NCI-H2196 treated with DMSO at 0.1 percent for 48 hours (cell line): ENCODE data around the gene SAP25.

Experiments
- DNase-seq: peaks from one replicate; lab custom pipeline; 2025; ENCODE audit not compliant: unreplicated experiment; lab: John Stamatoyannopoulos, UW

Gene SAP25

DNA sequence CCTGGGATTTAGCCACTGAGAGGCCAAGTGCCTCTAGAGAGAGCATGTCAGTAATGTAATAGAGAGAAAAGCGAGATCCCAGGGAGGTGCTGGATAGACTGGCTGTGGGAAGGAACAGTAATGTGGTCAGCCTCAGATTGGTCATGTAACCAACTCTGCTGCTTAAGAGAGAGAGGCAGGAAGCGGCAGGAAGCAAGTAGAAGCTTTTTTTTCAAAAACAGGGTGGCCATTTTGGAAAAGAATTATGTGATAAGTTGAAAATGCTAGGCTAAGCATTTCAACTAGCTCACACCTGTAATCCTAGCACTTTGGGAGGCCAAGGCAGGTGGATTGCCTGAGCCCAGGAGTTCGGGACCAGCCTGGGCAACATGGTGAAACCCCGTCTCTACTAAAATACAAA lies 24.7 kb upstream of the SAP25 start:
- no peak for DNase-seq

DNA sequence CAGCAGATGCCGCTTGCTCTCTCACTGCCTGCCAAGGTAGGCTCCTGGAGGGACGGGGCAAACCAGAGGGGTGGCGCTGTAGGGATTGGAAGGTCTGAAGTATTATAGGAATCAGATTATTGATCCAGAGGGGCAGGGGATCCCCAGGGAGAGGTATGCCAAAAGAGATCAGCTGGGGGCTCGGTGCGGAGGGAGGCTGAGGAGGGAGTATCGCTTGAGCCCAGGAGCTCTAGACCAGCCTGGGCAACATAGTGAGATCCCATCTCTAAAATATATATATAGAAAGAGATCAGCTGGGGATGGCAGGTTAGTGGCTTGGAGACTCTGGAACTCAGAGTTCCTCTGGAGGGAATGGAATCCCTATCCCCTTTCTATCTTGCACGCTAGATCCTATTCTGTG lies 21.5 kb upstream of the SAP25 start:
- DNase-seq, result no peak

DNA sequence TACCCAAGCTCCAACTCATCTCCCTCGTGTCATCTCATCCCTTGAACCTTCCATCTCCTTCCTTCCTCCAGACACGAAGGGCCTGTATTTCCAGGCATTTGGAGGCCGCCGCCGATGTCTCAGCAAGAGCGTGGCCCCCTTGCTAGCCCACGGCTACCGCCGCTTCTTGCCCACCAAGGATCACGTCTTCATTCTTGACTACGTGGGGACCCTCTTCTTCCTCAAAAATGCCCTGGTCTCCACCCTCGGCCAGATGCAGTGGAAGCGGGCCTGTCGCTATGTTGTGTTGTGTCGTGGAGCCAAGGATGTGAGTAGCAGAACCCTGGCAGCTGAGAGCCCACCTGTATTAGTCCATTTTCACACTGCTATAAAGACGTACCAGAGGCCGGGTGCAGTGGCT lies 17.9 kb upstream of the SAP25 start:
- no peak for DNase-seq

DNA sequence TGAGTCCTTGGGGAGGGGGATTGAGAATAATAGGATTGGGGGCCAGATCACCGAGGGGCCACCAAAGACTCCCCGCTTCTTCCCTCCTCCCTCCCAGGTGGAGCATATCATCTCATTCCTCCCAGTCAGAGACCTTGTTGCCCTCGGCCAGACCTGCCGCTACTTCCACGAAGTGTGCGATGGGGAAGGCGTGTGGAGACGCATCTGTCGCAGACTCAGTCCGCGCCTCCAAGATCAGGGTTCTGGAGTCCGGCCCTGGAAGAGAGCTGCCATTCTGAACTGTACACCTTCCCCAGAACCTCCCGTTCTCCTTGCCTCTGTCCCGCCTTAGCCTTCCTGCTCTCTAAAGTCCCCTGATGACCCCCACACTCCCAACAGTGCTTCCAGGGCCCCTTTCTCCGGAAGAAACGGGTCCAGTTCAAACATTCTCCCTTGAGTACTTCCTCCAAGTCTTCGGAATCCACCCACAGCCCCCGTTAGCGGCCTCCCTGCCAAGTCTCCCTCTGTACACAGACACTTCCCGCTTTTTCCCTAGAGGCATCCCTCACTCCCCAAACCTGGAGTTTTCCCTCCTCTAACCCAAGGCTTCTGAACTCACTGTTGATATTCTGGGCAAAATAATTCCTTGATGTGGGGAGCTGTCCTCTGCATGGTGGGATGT lies 16.5 kb upstream of the SAP25 start:
- DNase-seq, result no peak

DNA sequence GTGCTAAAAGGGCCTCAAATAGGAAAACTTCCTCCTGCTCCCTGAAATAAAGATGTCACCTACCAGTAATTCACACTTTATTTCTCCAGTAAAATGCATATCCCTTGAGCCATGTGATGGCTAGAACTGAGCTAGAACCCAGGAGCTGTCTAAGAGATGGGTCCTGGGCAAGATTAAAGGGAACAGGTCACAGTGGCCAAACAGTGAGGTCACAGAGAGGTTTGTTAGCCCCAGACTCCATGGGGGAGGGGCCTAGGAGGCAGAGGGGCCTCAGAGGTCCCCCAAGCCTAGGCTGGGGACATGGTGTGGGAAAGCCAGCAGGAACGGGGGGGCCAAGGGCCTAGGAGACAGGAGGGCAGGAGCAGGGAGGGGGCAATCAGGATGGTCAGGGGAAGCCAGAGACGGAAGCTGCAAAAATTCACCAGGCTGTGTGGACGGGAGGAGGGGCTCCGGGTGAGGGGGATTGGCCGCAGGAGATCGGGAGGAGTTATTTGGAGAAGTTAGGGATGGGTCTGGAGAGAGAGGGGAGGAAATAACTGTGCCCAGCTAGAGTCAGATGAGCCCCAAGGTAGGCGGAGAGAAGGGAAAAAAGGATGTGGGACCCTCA lies 15.7 kb upstream of the SAP25 start:
- no peak for DNase-seq

DNA sequence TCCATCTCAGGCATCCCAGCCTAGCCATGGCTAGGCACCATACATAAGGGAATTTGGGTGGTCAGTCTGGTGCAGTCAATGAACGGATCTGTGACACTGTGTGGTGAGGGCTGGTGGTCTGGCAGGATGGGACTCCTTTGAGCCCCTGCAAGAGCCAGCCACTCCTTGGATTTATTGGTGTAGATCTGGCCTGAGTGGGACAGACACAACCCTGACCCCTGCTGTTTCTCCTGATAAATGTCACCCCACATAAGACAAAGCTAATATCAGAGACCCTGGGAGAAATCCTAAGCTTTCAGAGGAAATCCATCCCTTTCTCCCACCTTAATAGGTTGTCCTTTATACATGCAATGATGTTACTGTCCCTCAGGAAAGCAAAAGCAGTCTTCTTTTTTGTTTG lies 14.7 kb upstream of the SAP25 start:
- no peak for DNase-seq

DNA sequence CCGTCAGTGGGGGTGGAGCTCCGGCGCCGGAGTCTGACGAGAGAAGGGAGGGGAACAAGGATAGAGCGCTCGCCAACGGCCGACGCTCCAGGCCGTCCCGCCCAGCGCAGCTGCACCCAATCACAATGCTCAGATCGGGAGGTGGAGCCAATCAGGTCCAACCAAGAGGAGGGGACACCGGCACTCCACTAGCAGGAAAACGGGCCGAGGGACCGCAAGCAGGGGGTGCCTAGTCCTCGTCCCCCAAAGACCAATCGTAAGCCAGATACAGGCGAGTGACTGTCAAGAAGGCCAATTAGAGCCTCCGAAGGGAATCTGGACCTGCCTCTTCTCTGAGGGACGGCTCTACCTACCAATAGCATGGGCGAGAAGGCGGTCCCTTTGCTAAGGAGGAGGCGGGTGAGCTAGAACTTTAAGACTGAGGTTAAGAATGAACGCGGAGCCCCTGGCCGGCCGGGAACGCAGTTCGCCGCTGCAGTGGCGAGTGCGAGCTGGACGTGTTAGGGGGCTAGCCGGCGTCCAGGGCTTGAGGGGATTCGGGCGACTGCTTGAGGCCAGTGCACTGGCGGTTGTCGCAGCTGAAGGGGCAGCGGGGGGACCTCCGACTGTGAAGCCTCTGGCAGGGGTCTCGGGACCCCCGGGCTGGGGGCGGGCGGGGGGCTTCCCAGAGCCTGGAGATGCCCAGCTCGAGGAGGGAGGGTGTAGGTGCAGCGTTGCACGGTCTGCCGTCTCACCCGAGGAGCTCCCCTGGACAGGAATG lies 12.7 kb upstream of the SAP25 start, which contains the start of gene FBXO24:
TSS of gene FBXO24 (plus strand) at position 63 of the 760 bp plus-strand sequence. CDS start at position 361, 298 bp downstream.
- peak; percentile 99 for DNase-seq

DNA sequence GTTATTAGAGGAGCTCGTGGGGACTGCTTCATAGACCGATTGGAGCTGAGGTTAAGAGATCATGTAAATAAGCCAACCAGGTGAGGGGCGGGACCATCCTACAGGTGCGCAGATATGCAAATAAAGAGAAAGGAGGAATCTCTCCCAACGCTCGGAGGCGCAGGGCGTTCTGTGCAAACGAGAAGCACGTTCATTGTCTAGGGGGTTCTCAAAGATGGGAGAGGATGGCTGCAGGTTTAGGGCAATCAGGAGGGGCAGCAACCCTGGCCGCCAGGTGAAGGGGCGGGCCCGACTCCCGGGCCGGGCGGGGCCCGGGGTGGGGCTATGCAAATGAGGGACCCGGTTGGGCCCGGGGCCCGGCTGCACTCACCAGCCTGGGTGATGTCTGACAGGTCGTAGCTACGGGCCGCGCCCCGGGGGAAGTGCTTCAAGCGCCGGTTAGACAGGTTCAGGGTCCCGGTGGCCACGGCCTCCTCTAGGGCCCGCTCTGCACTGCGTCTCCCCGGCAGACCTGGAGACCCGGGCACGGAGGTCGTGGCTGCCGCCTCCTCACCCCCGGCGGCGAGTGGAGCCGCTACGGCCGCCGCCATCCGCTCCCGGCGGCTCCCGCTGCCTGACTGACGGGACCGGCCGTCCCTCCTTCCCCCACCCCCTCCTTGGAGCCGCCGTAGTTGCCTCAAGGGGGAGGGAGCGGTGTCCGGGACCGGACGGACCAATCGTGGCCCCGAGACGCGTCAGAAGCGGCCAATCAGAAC lies 12.0 kb upstream of the SAP25 start, which contains the start of gene LRCH4:
TSS of gene LRCH4 (minus strand) at position 619 of the 755 bp plus-strand sequence. CDS start at position 590, 29 bp downstream.
- peak; percentile 36 for DNase-seq

DNA sequence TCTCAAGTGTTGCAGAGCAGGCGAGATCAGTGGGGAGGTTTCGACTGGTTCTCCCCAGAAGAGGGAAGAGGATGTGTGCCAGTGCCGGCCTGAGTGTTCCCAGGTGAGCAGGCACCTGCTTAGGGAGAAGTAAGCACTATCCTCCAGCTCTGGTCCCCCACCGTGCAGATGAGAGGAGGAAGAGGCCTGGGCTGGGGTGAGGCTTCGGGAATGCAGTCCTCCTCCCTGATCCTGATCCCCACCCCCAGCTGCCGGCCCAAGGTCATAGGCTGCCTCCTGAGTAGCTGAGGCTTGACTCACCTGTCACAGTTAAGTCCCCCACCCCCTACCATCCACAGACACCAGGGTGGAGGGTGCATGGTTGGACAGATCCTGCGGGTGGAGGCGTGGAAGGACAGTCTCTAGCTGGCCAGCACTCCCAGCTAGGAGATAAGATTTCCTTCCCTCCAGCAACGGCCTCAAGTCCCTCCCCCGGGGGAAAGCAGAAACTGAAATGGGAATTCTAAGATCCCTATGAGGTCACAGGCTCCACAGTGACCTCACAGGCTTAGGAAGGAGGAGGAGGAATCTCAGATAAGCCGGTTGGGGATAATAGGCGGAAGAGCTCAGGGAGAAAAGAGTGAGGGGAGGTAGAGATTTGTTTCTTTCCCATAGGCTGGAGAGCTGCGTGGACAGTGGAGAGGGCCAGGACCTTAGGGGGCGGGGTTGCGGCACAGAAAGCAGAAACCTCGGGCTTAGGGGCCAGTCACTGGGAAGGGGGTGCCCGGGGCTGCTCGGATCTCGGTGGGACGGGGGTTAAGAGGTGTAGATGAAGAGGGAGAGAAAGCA lies 11.2 kb upstream of the SAP25 start:
- peak; percentile 36 for DNase-seq

DNA sequence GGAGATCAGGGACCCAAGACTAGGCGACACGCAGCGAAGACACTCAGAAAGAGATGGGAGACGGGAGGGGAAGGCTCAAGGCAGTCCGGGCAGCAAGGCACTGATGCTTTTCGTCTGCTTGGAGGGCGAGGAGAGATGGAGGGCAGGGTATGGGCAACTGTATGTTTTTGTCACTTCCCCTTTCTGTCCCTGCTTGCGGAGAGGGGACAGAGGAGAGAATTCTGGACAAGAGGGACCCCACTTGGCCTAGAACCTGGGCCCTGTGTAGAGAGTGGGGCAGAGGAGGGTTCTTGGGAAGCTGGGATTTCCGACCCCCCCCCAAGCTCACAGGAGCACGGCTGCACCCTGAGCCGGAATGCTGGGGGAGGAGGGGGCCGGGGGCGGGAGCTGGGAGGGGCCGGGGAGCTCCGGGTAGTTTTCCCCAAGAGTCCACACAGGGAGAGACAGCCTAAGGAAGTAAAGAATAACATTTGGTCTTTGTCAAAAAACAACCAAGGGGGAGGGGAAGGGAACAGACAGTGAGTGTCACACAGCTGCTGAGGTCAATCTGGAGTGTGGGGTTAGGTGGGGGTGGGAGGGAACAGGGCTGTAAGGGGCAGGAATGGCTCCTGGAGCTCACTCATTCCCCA lies 10.5 kb upstream of the SAP25 start:
- DNase-seq, result no peak

DNA sequence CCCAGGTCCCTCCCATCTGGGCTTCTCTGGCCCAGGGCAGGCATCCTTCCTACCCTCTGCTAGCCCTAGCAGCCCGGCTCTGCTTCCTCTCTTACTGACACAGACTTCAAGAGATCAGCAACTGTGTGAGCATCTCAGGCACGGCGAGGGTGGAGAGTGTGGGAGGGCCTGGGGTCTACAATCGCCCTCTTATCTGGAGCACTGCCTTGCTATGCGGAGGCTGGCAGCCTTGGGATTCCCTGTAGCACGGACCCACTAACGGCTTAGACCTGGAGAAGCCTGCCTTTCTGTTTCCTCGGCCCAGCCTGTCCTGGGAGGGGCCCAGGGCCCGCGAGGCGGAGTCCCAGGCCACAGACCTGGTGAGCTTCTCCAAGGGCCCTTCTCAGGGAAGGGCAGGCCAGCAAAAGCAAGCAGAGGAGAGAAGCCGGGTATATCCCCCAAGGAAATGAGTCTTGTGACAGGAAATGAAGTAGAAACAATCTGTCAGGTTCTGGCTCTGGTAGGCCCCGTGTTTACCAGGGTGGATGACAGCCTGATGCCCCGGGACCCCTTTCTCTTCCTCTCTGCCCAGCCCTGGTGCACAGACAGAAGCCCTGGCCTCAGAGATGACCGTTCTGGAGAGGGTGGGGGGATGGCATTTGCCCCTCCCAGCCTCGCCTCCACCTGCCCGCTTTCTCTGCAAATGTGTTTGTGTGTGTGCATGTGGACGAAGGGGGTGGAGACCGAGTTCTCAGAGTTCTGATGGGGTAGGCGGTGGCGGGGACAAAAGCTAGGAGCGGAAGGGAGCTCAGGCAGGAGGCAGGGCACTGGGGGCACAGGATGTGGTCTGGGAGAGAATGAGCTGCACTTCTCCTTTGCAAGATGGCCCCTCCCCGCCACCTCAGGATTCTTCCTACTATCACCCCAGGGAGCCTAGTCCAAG lies 9.7 kb upstream of the SAP25 start:
- no peak for DNase-seq

DNA sequence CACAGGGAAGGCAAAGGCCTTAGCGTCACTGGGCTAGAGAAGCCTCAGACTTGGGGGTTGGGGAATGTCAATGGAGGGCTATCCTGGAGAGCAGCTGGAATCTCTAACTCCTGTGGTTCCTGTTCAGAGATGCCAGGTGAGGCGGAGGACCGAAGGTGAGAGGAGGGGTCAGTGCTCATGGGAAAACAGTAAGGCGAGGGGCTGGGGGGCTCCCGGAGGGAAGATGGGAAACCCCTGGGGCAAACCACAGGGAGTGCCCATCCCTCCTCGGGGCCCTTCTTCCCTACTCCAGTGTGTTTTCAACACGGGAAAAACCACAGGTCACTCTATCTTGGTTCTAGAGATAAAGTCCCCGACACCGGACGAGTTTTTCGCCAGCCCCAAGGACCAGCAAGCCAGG lies 8.9 kb upstream of the SAP25 start:
- no peak for DNase-seq

DNA sequence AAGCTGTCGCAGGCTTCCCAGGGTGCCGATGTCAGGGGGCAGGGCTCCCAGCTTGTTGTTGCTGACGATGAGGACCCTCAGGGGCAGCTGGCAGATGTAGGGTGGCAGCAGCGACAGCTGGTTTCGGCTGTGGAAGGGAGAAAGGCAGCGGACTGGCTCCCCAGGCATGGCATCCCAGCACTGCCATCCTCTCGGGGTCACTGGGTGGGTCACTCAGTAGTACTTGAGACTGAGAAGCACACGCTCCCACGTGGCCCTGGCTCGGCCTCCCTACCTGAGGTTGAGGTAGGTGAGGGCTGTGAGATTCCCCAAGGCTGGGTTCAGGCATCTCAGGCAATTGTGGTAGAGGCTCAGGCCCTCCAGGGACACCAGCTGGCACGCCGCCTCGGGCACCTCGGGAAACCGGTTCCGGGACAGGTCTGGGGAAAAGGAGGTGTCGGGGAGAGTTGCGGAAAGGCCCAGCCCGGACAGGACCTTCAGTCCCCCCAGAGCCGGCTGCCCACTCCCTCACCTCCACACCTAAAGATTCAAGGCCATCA lies 8.4 kb upstream of the SAP25 start:
- DNase-seq, result no peak

DNA sequence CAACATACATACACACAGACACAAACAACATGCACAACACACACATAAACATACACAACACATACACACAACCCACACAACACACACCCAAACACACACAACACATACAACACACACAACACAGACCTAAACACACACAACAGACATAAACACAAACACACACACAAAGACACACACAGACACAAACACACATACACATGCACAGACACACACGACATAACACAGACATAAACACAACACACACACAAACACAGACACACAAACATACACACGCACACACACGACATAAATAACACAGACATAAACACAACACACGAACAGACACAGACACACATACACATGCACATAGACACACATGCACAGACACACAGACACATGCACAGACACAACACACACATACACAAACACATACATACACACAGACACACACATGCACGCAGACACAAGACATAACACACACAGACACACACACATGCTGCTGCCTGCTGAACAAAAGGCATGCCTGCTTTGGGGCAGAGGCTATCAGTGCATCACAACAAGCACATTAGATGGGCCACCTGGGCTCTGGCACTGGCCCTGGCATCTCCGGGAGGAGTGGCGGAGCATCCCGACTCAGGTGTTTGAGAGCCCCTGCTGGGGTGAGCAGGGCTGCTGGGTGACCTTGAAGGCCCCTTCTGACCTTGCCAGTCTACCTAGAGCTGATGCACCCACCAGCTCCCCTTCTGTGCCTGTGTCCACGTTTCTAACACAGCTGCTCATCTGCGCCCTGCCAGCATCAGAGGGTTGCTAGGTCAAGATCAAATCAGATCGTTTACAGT lies 7.0 kb upstream of the SAP25 start:
- DNase-seq, result no peak

DNA sequence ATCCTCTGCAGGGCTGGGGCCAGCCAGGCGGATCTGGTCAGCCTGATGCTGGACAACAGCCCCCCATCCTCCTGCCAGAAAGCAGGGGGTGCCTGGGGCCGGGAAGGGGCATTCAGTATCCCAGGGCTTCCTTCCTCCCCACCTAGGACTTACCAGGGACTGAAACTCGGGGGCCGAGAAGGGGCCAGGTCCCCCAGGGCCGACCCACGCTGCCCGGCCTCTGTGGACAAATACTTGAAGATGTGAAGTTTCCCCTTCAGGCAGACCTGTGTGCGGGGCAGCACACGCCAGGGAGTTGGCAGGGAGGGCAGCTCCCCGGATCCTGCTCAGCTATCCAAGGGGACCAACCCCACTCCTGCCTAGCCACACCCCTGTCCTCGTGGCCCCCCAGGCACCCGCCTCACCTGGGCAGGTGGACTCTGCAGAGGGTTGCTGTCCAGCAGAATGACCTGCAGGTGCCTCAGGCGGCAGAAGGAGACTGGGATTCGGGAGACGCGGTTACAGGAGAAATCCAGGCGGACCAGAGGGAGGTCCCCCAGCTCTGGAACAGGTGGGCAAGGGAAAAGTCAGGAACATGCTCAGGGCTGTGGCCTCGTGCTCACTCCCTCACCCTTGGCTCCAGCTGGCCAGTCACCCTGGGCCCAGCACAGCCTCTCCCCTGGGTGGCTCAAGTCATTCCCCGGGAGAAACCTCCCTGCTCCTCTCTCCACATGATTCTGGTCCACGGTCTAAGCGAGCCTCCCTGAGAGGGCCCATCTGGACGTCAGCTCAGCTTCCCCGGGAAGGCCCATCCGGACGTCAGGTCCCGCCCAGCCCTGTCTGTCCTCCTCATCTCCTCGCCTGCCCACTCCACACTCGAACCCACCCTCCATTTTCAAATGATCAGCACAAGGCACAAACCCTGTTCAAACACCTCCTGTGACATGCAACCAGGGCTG lies 4.8 kb upstream of the SAP25 start:
- no peak for DNase-seq

DNA sequence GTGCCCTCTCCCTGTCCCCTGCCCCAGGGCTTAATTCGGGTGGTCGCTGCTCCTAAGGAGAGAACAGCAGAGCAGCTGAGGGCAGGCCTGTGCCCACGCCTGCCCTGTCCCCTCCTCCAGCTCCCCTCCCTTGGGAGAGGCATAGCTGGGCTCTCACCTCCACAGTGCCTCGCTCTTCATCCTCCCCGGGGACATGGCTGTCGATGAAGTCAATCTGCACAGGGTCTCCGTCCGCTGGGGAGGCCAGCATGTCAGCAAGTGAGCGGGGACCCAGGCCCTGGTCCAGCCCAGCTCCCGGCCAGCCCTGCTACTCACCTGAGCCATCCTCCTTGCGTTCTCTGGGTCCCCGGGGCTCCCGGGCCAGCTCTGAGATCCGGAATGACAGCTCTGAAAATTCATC lies 3.8 kb upstream of the SAP25 start:
- DNase-seq, result no peak

DNA sequence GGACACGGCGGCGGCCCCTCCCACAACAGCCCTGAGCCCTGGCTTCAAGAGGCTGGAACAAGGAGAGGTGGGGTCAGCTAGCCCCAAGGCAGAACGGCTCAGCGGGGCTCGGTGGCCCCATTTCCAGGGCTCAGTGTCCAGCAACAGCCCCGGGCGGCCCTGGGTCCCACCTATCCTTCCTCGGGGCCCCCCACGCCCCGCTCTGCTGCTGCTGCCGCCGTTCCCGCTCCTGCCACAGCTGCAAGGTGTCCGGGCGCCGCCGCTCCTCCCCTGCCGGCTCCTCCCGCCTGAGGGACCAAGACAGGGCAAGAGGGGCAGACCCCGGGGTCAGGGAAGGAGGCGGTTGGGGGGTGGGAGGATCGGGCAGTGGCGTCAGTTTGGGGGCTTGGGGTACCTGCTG lies 3.4 kb upstream of the SAP25 start:
- no peak for DNase-seq
